LHCN-M2 (cell line): ENCODE data around the gene TCF19. TPM values are rescaled to one million over a fixed set of nuclear protein-coding genes. Genes with fewer than 3 reads are reported as not detected.
"Not testable (repeated sequence)": the region's sequence is repeated elsewhere in the genome, so short reads cannot be mapped to it uniquely, and the experiment has no call there.

Experiments used
- DNase-seq: peaks from one replicate; pipeline ENCODE4 v3.0.0-alpha.2; 2012; ENCODE audit warnings: low read depth
- total RNA-seq: library from RNA; depleted of rRNA; stranded (reverse); fragments of >200 nt; gene quantifications from 2 replicates; pipeline ENCODE4 v1.2.3, GENCODE V29; 2014

TCF19 gene
- total RNA-seq, 1 experiment from 2014 or later, result 61.1 TPM

DNA sequence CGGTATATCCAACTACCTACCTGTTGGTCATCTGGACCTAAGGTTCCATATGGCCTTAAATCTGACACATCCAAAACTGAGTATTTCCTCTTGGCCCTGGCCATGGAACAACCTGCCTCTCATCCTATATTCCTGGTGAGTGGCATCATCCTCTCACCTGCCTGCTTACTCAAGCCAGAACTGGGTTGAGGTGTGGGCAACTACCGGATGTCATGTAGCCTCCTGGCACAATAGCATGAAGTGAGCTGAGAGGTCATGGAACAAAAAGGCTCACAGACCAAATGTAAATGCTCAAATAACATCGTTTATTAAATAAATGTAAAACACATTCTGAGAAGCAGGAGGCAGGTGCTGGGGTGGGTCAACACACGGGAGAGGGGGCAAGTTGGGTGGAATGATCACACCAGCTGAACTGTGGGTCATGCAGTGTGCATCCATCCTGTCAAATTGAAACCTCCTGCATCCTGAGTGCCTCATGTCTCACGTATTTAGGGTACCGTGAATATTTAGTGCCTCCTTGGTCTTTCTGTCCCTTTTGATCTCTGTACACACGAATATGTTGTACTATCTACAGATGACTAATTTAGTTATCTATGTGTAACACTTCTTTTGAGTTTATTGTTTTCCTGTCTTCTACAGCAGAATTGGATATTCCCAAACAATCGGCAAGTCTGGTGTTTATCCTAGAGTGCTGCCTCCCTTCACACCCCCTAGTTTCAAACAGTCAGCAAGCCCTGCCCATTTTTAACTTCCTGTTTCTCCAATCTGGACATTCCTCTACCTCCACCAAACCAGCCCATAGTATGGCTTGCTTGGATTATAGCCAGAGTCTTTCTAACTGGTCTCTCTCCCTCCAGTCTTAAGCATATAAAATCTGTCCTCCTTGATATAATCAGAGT lies 20.0 kb downstream of the TCF19 start:
- no peak for DNase-seq

DNA sequence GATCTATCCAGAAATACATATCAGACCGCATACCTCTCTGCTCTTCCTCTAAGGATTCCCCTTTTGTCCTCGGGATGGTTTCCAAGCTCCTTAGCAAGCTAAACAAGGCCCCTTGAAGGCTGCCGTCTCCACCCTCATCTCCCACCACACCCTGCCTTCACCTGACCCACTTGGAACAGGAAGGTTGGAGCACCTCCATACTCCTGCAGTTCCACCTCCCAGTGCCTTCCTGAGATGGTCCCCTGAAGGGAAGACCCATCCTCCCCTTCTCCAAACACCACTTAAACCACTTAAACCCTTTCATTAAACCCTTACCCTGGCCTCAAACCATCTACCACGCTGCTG lies 20.6 kb downstream of the TCF19 start:
- no peak for DNase-seq

DNA sequence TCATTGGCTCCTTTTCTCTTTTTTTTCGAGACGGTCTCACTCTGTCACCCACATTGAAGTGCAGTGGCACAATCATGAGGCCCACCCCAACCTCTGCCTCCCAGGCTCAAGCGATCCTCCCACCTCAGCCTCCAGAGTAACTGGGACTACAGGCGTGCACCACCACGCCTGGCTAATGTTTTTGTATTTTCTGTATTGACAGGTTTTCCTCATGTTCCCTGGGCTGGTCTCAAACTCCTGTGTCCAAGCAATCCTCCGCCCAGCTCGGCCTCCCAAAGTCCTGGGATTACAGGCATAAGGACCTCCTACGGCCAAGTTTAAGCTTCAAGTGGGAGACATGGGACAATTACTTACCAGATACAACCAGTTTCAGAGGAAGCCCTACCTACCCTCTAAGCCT lies 21.5 kb downstream of the TCF19 start:
- no peak for DNase-seq

DNA sequence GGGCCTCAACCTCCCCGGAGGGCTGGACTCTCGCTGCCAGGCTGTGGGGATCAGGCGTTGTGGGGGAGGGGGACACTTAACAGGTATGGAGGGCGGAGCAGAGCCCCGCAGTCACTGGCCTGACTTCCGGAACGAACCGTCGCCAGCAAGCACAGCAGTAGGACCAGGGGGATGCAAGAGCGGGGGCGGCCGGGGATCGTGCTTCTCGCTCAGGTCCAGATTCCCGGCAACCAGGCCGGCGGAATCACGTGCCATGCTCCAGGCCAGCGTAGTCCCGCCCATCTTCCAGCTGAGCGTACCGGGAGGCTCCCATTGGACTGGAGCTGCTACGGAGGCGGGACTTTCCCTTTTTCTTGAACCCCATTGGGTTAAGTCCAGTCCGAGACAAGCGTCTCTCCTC lies 22.1 kb downstream of the TCF19 start:
- no peak for DNase-seq

DNA sequence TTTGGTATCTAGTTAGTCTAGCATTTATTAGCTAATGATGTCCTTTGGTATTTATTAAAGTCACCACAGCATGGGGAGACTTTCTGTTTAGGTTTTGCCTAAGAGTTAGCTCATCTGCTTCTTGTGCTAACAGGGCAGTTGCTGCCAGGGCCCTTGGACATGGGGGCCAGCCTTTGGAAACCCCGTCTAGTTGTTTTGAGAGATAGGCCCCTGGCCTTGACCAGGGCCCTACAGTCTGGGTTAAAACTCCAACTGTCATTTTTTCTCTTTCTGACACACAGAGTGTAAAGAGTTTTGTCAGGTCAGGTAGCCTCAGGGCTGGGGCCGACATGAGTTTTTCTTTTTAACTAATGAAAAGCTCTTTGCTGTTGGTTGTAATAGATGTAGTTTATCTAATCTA lies 24.9 kb downstream of the TCF19 start:
- DNase-seq, result not testable (repeated sequence)

DNA sequence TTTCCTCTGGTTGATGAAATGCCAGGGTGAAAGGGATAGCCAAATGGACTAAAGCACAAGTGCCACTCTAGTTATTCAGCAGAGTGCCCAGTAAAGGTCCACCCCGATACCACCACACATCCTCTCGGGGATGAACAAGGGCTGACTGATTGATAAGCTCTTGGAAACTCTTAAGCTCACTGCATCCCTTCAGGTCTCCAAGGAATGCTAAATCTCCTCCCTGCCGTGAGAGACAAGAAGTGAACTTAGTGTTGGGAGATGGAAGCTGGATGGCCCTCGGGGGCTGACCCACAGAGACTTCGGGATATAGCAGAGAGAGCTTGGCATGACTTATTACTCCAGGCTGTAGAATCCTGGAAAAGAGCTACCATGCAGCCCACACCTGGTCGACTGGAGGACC lies 25.5 kb downstream of the TCF19 start:
- DNase-seq, result not testable (repeated sequence)

DNA sequence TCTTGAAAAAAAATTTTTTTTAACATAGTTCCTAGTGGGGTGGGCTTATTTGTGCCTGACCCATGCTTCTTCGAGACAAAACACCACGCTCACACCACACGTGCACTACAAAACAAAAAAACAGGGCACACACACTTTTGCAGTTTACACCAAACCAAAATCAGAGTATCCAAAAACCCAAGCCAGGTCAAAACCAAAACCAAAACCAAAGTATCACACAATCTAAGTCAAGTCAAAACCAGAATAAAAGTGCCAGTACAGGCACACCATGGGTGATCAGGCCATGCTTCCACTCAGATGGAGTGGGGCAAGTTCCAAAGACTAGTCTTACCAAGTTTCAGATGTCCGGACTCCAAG lies 27.3 kb downstream of the TCF19 start:
- DNase-seq, result not testable (repeated sequence)

DNA sequence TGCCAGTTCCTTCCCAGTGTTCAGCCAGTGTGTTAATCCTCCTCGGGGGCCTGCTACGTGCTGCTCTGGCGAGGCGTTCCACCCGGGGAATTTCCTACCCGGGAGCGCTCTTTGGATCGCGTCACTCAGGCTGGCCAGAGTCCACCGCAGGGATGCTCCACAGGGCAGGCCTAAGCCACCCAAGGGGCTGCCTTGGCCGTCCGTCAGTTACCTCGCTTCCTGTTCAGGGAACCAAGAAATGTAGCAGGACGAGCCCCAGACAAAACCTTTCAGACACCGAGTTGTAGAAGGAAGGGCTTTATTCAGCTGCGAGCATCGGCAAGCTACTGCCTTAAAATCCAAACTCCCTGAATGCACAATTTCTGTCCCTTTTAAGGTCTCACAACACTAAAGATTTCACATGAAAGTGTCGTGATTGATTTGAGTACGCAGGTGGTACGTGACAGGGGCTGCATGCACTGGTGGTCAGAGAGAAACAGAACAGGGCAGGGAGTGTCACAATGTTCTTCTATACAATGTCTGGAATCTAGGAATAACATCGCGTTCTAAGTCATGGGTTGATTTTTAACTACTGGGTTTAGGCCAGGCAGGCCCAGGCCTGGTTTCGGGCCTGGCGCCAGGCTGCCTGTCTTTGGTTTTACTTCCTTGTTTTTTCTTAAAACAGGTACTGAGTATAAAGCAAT lies 27.8 kb downstream of the TCF19 start:
- peak; percentile 76 for DNase-seq

DNA sequence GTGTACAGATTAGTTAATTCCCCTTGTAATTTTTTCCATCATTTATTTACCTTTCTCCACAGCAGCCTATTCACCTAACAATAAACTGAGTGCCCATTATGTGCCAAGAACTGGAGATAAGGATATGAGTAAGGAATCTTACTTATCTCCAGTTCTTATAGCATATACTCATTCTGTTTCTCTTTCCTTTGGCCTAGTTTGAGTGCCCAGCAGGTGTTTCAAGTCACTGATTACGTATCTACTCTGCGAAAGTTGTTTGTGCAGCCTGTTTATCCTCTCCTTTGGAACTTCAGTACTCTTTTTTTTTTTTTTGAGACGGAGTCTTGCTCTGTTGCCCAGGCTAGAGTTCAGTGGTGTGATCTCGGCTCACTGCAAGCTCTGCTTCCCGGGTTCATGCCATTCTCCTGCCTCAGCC lies 29.4 kb downstream of the TCF19 start:
- DNase-seq, result no peak

DNA sequence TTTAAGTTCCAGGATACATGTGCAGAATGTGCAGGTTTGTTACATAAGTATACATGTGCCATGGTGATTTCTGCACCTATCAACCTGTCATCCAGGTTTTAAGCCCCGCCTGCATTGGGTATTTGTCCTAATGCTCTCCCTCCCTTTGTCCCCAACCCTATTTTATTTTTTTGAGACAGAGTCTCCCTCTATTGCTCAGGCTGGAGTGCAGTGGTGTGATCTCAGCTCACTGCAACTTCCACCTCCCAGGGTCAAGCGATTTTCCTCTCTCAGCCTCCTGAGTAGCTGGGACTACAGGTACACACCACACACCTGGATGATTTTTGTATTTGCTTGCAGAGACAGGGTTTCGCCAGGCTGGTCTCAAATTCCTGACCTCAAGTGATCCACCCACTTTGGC lies 30.8 kb downstream of the TCF19 start:
- not testable (repeated sequence) for DNase-seq

DNA sequence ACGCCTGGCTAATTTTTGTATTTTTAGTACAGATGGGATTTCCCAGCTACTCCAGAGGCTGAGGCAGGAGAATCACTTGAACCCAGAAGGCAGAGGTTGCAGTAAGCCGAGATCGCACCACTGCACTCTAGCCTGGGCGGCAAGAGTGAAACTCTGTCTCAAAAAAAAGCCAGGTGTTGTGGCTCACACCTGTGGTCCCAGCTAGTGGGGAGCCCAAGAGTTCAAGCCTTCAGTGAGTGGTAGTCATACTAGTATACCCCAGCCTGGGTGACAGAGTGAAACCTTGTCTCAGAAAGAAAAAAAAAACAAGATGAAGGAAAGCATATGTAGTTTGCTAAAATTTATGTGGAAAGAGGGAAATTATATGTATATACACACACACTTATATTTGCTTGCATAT lies 32.1 kb downstream of the TCF19 start:
- no peak for DNase-seq

DNA sequence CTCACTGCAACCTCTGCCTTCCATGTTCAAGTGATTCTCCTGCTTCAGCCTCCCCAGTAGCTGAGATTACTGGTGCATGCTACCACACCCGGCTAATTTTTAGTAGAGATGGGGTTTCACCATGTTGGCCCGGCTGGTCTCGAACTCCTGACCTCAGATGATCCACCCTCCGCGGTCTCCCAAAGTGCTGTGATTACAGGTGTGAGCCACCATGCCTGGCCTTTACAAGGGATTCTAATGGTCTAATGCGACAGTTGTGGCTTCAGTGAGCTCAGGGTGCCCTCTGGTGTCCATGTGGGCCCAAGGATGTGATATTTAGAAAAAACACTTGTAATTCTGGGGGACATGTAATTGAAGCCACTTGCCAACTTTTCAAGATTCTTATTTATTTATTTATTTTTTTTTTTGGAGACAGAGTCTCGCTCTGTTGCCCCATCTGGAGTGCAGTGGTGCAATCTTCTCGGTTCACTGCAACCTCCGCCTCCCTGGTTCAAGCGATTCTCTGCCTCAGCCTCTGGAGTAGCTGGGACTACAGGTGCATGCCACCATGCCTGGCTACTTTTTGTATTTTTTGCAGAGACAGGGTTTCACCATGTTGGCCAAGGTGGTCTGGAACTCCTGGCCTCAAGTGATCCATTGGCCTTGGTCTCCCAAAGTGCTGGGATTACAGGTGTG lies 34.2 kb downstream of the TCF19 start:
- peak; percentile 76 for DNase-seq

DNA sequence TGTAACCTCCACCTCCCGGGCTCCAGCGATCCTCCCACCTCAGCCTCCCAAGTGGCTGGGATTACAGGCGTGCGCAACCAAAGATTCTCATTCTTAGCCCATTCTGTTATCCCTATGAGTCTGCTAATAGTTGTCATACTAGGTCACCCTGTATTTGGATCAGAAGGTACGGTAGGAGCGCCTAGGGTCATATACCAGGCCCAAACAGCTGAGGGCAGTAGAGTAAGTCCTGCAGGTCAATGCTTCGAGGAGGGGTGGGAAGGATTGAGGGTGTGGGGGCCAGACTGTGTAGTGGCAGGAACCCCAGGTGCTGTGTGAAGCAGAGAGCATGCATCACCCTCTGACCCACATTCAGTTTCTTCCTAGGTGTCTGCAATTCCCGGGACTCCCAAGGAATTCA lies 34.8 kb downstream of the TCF19 start:
- DNase-seq, result no peak

DNA sequence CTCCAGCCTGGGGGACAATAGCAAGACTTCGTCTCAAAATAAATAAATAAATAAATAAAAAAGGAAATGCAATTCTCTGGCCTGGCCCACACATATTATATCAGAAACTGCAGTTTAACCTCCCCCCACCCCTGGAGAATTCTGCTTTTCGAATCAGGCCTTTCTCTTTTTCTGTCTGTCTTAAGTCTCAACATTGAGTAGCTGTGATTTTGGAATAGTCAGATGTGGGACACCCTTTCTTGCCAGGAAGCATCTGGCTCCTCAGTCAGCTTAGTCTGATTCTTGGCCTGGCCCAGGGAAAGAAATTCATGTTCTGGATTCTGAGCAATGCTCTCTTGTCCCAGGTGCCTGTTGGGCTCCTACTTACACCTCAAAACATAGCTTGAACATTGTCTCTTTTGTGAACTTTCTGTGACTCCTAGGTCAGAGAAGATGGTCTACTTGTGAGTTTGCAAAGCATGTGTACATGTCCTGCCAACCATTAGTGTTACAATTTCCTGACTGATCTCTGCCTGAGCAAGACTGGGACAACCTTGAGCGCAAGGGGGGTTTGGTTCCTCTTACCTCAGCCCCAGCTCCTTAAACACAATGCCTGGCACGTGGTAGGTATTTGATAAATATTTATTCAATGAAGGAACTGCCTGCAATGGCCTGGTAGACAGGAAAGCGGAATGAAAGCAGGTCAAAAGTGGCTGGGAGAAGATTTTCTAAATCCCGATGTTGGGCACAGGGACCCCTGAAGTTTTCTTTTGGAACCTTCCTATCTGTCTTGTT lies 35.9 kb downstream of the TCF19 start:
- DNase-seq, result no peak

DNA sequence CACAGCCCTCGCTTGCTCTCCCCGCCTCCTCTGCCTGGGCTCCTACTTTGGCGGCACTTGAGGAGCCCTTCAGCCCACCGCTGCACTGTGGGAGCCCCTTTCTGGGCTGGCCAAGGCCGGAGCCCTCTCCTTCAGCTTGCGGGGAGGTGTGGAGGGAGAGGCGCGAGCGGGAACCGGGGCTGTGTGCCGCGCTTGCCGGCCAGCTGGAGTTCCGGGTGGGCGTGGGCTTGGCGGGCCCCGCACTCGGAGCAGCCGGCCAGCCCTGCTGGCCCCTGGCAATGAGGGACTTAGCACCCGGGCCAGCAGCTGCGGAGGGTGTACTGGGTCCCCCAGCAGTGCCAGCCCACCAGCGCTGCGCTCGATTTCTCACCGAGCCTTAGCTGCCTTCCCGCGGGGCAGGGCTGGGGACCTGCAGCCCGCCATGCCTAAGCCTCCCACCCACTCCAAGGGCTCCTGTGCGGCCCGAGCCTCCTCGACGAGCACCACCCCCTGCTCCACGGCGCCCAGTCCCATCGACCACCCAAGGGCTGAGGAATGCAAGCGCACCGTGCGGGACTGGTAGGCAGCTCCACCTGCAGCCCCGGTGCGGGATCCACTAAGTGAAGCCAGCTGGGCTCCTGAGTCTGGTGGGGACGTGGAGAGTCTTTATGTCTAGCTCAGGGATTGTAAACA lies 37.1 kb downstream of the TCF19 start:
- not testable (repeated sequence) for DNase-seq

DNA sequence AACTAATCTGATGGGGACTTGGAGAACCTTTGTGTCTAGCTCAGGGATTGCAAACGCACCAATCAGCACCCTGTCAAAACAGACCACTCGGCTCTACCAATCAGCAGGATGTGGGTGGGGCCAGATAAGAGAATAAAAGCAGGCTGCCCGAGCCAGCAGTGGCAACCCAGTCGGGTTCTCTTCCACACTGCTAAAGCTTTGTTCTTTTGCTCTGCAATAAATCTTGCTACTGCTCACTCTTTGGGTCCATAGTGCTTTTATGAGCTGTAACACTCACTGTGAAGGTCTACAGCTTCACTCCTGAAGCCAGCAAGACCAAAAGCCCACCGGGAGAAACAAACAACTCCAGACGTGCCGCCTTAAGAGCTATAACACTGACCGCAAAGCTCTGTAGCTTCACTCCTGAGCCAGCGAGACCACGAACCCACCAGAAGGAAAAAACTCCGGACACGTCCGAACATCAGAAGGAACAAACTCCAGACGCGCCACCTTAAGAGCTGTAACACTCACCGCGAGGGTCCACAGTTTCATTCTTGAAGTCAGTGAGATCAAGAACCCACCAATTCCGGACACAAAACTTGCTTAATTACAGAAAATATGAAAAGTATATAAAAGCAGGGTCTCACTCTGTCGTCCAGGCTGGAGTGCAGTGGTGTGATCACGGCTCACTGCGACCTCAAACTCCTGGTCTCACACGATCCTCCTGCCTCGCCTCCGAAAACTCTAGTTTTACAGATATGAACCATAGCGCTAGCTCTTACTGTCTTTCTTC lies 38.0 kb downstream of the TCF19 start:
- DNase-seq, result not testable (repeated sequence)

DNA sequence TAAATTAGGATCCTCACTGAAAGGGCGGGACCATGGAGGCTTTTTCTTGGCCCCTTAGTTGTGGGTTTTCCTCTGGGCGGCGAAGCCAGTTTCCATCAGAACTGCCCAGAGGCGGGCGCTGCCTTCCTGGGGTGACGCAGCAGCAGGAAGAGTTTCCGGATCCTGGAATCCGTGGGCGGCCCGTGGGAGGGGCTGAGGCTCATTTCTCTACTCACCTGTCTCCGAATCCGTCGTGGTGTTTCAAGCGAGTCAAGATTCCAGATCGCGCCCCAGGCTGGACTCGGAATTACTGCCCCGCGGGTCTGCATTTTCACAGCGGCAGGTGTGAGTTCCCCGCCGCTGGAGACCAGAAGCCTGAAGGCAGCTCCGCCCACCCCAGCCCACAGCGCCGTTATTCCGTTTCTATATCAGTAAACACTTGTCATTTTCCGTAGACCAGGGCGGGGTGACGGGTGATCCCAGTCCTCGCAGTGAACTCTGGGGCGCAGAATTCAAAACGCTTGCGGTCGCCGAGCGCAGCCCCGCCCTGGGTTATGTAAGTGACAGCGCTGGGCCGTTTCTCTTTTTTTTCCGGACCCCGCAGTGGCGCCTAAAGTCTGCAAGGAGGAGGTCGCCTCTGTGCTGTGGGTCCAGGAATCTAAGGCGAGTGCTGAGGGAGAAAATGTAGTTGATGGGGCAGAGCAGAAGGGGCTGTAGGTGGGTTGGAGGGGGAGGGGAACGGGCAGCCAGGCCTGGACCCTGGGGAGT lies 39.3 kb downstream of the TCF19 start:
- DNase-seq, result peak; percentile 78

DNA sequence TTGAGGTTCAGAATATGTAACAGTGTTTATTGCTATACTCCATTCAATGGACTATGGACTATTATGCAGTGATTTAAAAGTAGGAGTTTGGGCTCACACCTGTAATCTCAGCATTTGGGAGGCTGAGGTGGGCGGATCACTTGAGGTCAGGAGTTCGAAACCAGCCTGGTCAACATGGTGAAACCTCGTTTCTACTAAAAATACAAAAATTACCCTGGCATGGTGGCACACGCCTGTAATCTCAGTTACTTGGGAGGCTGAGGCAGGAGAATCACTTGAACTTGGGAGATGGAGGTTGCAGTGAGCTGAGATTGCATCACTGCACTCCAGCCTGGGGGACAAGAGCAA lies 40.7 kb downstream of the TCF19 start:
- DNase-seq, result not testable (repeated sequence)

DNA sequence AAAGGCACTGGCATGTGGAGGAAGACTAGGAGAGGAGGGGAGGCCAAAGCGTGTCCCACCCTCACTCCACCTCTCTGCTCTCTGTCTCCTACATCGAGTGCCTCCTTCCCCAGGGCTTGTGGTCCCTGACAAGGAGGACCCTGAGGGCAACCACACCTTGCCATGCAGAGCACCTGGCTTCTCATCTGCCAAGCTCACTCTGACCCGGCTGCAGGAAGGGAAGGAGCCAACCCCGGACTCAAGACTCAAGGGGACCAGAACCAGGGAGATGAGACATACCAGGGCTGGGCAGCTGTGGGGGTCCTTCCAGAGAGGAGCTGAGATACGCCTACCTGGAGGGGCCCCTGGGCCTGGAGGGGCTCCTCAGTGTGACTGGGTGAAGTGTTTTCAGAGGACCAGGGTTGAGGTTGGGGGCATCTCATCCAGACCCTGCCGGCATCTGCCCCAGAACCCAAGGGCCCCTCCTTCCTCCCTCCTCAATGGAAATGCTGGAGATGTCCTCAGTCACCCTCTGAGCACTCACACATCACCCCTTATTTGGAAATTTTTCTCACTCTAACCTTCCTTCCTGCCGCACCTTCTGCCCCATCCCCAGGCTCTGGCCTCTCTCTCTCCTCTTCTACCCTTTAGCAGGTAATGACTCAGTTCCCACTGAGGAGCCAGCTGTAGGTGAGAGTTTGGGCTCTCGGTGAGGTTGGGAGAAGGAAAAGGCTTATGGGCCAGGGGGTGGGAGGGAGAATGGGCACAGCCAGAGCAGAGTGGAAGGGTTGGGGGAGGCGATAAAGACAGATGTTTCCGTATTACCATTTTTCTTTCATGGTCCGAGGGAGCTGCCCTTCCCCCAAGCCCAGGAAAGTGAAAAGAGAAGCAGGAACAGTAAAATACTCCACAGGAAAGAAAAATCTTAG lies 44.1 kb downstream of the TCF19 start:
- DNase-seq, result no peak
